GM18505 (cell line): ENCODE measurements around the gene FAM168B.

Experiments used
- ATAC-seq: cut with Tn5 transposase; IDR thresholded peaks from one replicate; pipeline ENCODE4 v1.9.1; 2021; ENCODE audit not compliant: unreplicated experiment
- POLR2A ChIP-seq: IDR thresholded peaks from 4 replicates; pipeline ENCODE4 v1.6.1; 2011; ENCODE audit warnings: borderline replicate concordance; ENCODE audit not compliant: insufficient read depth, insufficient read length; ENCODE audit errors: extremely low read depth

Gene FAM168B

GRCh38 chr2:131036269-131036668, 57.0 kb downstream of the FAM168B start:
- no peak for TF ChIP-seq POLR2A
- ATAC-seq = no peak

GRCh38 chr2:131035826-131036231, 57.4 kb downstream of the FAM168B start:
- no peak for TF ChIP-seq POLR2A

GRCh38 chr2:131035112-131035825, 58.0 kb downstream of the FAM168B start:
- no peak for TF ChIP-seq POLR2A
- no peak for ATAC-seq

More at GRCh38 chr2:131035826-131036231, 57.4 kb downstream of the FAM168B start:
- ATAC-seq = no peak

- TF ChIP-seq POLR2A = no peak
- ATAC-seq = no peak
Measured at GRCh38 chr2:131034122-131035051, 58.9 kb downstream of the FAM168B start.

GRCh38 chr2:131033786-131034121, 59.5 kb downstream of the FAM168B start:
- TF ChIP-seq POLR2A = no peak
- no peak for ATAC-seq

- ATAC-seq = no peak
- no peak for TF ChIP-seq POLR2A
Measured at GRCh38 chr2:131032393-131032836, 60.8 kb downstream of the FAM168B start.

- no peak for ATAC-seq
- TF ChIP-seq POLR2A = no peak
Measured at GRCh38 chr2:131031875-131032274, 61.4 kb downstream of the FAM168B start.

- no peak for ATAC-seq
- no peak for TF ChIP-seq POLR2A
Measured at GRCh38 chr2:131031431-131031841, 61.8 kb downstream of the FAM168B start.

- ATAC-seq = no peak
- TF ChIP-seq POLR2A = no peak
Measured at GRCh38 chr2:131030478-131030971, 62.7 kb downstream of the FAM168B start.

- no peak for ATAC-seq
- no peak for TF ChIP-seq POLR2A
Measured at GRCh38 chr2:131029812-131030211, 63.4 kb downstream of the FAM168B start.

- no peak for ATAC-seq
Measured at GRCh38 chr2:131027566-131028528, 65.4 kb downstream of the FAM168B start.

GRCh38 chr2:131026919-131027318, 66.3 kb downstream of the FAM168B start:
- ATAC-seq = no peak
- no peak for TF ChIP-seq POLR2A

More at GRCh38 chr2:131027566-131028528, 65.4 kb downstream of the FAM168B start:
- TF ChIP-seq POLR2A = no peak

- TF ChIP-seq POLR2A = no peak
- ATAC-seq = no peak
Measured at GRCh38 chr2:131023758-131024157, 69.5 kb downstream of the FAM168B start.

GRCh38 chr2:131022731-131023130, 70.5 kb downstream of the FAM168B start:
- no peak for TF ChIP-seq POLR2A
- ATAC-seq = no peak
